ENCODE data around the gene ARL14.

DNA sequence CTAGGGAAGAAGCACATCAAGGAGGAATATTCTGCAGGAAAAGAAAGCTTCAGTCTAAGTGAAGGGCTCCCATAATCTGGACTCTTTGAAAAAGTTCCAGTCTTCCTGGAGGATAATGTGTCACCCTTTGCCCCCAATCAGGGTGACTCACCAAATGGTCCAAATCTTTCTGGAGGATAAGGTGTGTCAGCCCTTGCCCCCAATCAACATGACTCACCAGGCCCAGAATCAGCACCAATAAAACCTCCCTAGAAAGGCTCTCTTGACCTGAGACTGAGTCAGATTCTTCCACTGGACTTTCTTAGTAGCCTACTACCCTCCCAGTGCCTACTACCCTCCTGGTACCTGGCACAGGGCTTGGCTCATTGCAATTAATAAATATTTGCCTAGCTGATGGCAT, 9.5 kb upstream of the ARL14 start:
- TF ChIP-seq NFATC3 (CRISPR knock-in tag; IDR thresholded peaks at IDR 0.05) (no peak), FOXM1 (CRISPR knock-in tag; IDR thresholded peaks at IDR 0.05) (no peak), EZH2 (conservative IDR thresholded peaks at IDR 0.05; ENCODE audit: low read depth, low read length) (no peak), SRF (IDR thresholded peaks at IDR 0.05; ENCODE audit: low read depth, low read length) (no peak), MYC (CRISPR knock-in tag; IDR thresholded peaks at IDR 0.05; ENCODE audit: borderline replicate concordance) (no peak), ZNF383 (CRISPR knock-in tag; IDR thresholded peaks at IDR 0.05; ENCODE audit: borderline replicate concordance) (no peak)
- TF ChIP-seq, protein P1, sequence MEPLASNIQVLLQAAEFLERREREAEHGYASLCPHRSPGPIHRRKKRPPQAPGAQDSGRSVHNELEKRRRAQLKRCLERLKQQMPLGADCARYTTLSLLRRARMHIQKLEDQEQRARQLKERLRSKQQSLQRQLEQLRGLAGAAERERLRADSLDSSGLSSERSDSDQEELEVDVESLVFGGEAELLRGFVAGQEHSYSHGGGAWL (CRISPR knock-in tag; IDR thresholded peaks at IDR 0.05), result no peak
- TF ChIP-seq, protein P2, sequence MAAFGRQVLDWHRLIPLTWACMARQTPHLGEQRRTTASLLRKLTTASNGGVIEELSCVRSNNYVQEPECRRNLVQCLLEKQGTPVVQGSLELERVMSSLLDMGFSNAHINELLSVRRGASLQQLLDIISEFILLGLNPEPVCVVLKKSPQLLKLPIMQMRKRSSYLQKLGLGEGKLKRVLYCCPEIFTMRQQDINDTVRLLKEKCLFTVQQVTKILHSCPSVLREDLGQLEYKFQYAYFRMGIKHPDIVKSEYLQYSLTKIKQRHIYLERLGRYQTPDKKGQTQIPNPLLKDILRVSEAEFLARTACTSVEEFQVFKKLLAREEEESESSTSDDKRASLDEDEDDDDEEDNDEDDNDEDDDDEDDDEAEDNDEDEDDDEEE (CRISPR knock-in tag; IDR thresholded peaks at IDR 0.05), result no peak
- TF ChIP-seq, protein P3, sequence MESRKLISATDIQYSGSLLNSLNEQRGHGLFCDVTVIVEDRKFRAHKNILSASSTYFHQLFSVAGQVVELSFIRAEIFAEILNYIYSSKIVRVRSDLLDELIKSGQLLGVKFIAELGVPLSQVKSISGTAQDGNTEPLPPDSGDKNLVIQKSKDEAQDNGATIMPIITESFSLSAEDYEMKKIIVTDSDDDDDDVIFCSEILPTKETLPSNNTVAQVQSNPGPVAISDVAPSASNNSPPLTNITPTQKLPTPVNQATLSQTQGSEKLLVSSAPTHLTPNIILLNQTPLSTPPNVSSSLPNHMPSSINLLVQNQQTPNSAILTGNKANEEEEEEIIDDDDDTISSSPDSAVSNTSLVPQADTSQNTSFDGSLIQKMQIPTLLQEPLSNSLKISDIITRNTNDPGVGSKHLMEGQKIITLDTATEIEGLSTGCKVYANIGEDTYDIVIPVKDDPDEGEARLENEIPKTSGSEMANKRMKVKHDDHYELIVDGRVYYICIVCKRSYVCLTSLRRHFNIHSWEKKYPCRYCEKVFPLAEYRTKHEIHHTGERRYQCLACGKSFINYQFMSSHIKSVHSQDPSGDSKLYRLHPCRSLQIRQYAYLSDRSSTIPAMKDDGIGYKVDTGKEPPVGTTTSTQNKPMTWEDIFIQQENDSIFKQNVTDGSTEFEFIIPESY (CRISPR knock-in tag; IDR thresholded peaks at IDR 0.05), result no peak
